Smooth muscle cell (in vitro differentiated cells): ENCODE results near the gene SYT7. TPM values are rescaled to one million over a fixed set of nuclear protein-coding genes. Genes with fewer than 3 reads are reported as not detected.

Source experiments
- DNase-seq: peaks from one replicate; lab custom pipeline; 2025; ENCODE audit not compliant: unreplicated experiment; lab: John Stamatoyannopoulos, UW
- H2AFZ ChIP-seq: fragments of 200-600 bp; sonication (generic); 2 replicates; pipeline ENCODE4 v1.6.0; 2016; ENCODE audit warnings: antibody characterized with exemption, low read depth, mild to moderate bottlenecking
- H3F3A ChIP-seq: fragments of 200-600 bp; sonication (generic); 2 replicates; pipeline ENCODE4 v1.6.0; 2017; ENCODE audit warnings: antibody characterized with exemption, low read depth
- H3K27ac ChIP-seq: fragments of 200-600 bp; sonication (generic); 2 replicates; pipeline ENCODE4 v1.5.1; 2016; ENCODE audit warnings: low read depth, mild to moderate bottlenecking
- H3K27me3 ChIP-seq: fragments of 200-600 bp; sonication (generic); 2 replicates; pipeline ENCODE4 v1.6.1; 2016; ENCODE audit warnings: low read depth, mild to moderate bottlenecking
- H3K36me3 ChIP-seq: fragments of 200-600 bp; sonication (generic); 2 replicates; pipeline ENCODE4 v1.5.1; 2016; ENCODE audit warnings: low read depth
- H3K4me1 ChIP-seq: fragments of 200-600 bp; sonication (generic); 2 replicates; pipeline ENCODE4 v1.5.1; 2016; ENCODE audit warnings: low read depth
- H3K4me2 ChIP-seq: fragments of 200-600 bp; sonication (generic); 2 replicates; pipeline ENCODE4 v1.6.0; 2016; ENCODE audit warnings: mild to moderate bottlenecking
- H3K4me3 ChIP-seq: fragments of 200-600 bp; sonication (generic); 2 replicates; pipeline ENCODE4 v1.5.1; 2016; ENCODE audit warnings: mild to moderate bottlenecking
- H3K79me2 ChIP-seq: fragments of 200-600 bp; sonication (generic); 2 replicates; pipeline ENCODE4 v1.6.0; 2016; ENCODE audit warnings: low read depth, mild to moderate bottlenecking
- H3K9ac ChIP-seq: fragments of 200-600 bp; sonication (generic); 2 replicates; pipeline ENCODE4 v1.6.0; 2016; ENCODE audit warnings: low read depth
- H3K9me3 ChIP-seq: fragments of 200-600 bp; sonication (generic); replicated peaks from 2 replicates; pipeline ENCODE4 v1.5.1; 2016; ENCODE audit warnings: low read depth
- H4K20me1 ChIP-seq: fragments of 200-600 bp; sonication (generic); 2 replicates; pipeline ENCODE4 v1.6.0; 2016; ENCODE audit warnings: low read depth
- WGBS: methylation state at CpG from one replicate; pipeline ENCODE4 v1.1.7; 2016; ENCODE audit warnings: low lambda C conversion rate; 5-methylcytosine and 5-hydroxymethylcytosine counted together
- polyA plus RNA-seq: library from polyadenylated mRNA; unstranded; fragments of >200 nt; fragmentation: Nextera tagmentation; extraction: Ambion mirVana; gene quantifications from 2 replicates; pipeline ENCODE4 v1.2.1, GENCODE V29; 2016
- total RNA-seq: library from RNA; depleted of rRNA; stranded (reverse); fragments of >200 nt; gene quantifications from 2 replicates; pipeline ENCODE4 v1.2.3, GENCODE V29; 2014
- TF ChIP-seq, protein P1 (sequence below): fragments of 200-600 bp; sonication (generic); IDR thresholded peaks from 2 replicates; pipeline ENCODE4 v1.5.1; 2017; ENCODE audit warnings: borderline replicate concordance, mild to moderate bottlenecking, antibody characterized with exemption; ENCODE audit not compliant: insufficient read depth, poor library complexity, severe bottlenecking

SYT7 gene
- total and polyA plus RNA-seq, 2 experiments from 2014 or later, result 0.79 to 4.0 TPM

DNA sequence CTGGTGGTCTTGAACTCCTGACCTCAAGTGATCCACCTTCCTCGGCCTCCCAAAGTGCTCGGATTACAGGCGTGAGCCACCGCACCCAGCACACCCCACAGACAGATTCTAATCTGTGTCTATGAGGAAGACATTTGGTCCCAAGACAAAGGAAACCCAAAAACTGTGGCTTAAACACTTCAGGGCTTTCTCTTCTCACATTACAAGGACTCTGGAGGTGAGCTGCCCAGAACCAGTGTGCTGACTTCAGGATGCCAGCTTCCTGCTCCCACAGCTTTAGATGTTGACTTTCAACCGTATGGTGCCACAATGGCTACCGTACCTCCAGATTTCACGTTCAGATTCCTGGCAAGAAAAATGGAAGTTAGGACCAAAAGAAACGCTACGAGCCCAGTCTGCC lies 32.2 kb upstream of the SYT7 start:
- H3K4me2 ChIP-seq, result no peak overlapping the region
- H3K79me2 ChIP-seq, result no peaks in the 10 kb centered on the region
- peaks cover 14% of the 10 kb centered on the region for H3K4me1 ChIP-seq
- no peaks in the 10 kb centered on the region for H3K9me3 ChIP-seq
- H3K36me3 ChIP-seq, result no peaks in the 10 kb centered on the region
- no peaks in the 10 kb centered on the region for H3F3A ChIP-seq
- TF ChIP-seq, protein P1, sequence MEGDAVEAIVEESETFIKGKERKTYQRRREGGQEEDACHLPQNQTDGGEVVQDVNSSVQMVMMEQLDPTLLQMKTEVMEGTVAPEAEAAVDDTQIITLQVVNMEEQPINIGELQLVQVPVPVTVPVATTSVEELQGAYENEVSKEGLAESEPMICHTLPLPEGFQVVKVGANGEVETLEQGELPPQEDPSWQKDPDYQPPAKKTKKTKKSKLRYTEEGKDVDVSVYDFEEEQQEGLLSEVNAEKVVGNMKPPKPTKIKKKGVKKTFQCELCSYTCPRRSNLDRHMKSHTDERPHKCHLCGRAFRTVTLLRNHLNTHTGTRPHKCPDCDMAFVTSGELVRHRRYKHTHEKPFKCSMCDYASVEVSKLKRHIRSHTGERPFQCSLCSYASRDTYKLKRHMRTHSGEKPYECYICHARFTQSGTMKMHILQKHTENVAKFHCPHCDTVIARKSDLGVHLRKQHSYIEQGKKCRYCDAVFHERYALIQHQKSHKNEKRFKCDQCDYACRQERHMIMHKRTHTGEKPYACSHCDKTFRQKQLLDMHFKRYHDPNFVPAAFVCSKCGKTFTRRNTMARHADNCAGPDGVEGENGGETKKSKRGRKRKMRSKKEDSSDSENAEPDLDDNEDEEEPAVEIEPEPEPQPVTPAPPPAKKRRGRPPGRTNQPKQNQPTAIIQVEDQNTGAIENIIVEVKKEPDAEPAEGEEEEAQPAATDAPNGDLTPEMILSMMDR, result no peak
- H3K27ac ChIP-seq, result no peak overlapping the region
- no peaks in the 10 kb centered on the region for H3K27me3 ChIP-seq
- no peak overlapping the region for H3K4me3 ChIP-seq
- no peak overlapping the region for H2AFZ ChIP-seq
- H4K20me1 ChIP-seq, result no peaks in the 10 kb centered on the region
- no peak for DNase-seq
- WGBS, result 93% methylated on average over 9 of the region's 9 CpGs
- no peak overlapping the region for H3K9ac ChIP-seq

DNA sequence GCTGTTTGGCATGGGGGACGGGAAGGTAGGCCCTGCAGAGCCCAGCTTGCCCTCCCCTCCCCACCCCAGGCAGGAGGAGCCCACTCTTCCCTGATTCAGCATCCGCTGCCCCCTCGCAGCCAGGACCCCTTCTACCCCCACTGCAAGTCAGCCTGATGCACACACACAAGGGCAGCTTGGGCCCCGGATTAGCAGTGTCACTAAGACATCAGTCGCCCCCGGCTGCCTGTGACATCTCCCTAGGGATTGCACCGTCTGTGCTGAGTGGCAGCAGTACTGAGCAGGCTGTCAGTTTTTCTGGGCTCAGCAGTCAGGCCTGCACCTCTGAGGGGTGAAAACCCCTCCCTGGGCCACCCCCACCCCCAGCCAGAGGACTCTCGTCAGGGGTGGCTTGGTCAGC lies 30.4 kb upstream of the SYT7 start:
- 82% methylated on average over 5 of the region's 8 CpGs for WGBS
- H3K79me2 ChIP-seq, result no peaks in the 10 kb centered on the region
- no peak overlapping the region for H3K4me3 ChIP-seq
- no peak overlapping the region for H3K27ac ChIP-seq
- no peaks in the 10 kb centered on the region for H3F3A ChIP-seq
- H3K9ac ChIP-seq, result no peak overlapping the region
- no peaks in the 10 kb centered on the region for H4K20me1 ChIP-seq
- no peak overlapping the region for H3K4me2 ChIP-seq
- TF ChIP-seq, protein P1, result no peak
- peaks cover 14% of the 10 kb centered on the region for H3K4me1 ChIP-seq
- no peaks in the 10 kb centered on the region for H3K27me3 ChIP-seq
- H3K9me3 ChIP-seq, result no peaks in the 10 kb centered on the region
- no peaks in the 10 kb centered on the region for H3K36me3 ChIP-seq
- no peak for DNase-seq
- no peak overlapping the region for H2AFZ ChIP-seq

GRCh38 chr11:61610905-61611304 lies 30.0 kb upstream of the SYT7 start:
- H3K4me3 ChIP-seq, result no peak overlapping the region
- TF ChIP-seq, protein P1, result no peak
- H3K79me2 ChIP-seq, result no peaks in the 10 kb centered on the region
- H4K20me1 ChIP-seq, result no peaks in the 10 kb centered on the region
- no peak overlapping the region for H3K9ac ChIP-seq
- no peak overlapping the region for H3K27ac ChIP-seq
- H3K36me3 ChIP-seq, result no peaks in the 10 kb centered on the region
- peaks cover 14% of the 10 kb centered on the region for H3K4me1 ChIP-seq
- no peaks in the 10 kb centered on the region for H3K9me3 ChIP-seq
- WGBS, result 89% methylated on average over 9 of the region's 9 CpGs
- H3K4me2 ChIP-seq, result no peak overlapping the region
- no peaks in the 10 kb centered on the region for H3K27me3 ChIP-seq
- DNase-seq, result no peak
- H3F3A ChIP-seq, result no peaks in the 10 kb centered on the region
- H2AFZ ChIP-seq, result no peak overlapping the region

GRCh38 chr11:61609980-61610366 lies 29.1 kb upstream of the SYT7 start:
- Histone ChIP-seq H3K79me2 (no peaks in the 10 kb centered on the region), H2AFZ (no peak overlapping the region), H3K4me1 (peaks cover 14% of the 10 kb centered on the region), H3K27ac (no peak overlapping the region), H4K20me1 (no peaks in the 10 kb centered on the region), H3K9me3 (no peaks in the 10 kb centered on the region), H3F3A (no peaks in the 10 kb centered on the region), H3K4me3 (no peak overlapping the region), H3K27me3 (no peaks in the 10 kb centered on the region), H3K9ac (no peak overlapping the region), H3K4me2 (peak overlapping the region; percentile 59), H3K36me3 (no peaks in the 10 kb centered on the region)
- TF ChIP-seq, protein P1, result no peak
- no peak for DNase-seq
- WGBS, result 46% methylated on average over 8 of the region's 8 CpGs
